ENCODE measurements around the gene SNCAIP.
"Not testable (repeated sequence)": the region's sequence is repeated elsewhere in the genome, so short reads cannot be mapped to it uniquely, and the experiment has no call there.

Gene SNCAIP

DNA sequence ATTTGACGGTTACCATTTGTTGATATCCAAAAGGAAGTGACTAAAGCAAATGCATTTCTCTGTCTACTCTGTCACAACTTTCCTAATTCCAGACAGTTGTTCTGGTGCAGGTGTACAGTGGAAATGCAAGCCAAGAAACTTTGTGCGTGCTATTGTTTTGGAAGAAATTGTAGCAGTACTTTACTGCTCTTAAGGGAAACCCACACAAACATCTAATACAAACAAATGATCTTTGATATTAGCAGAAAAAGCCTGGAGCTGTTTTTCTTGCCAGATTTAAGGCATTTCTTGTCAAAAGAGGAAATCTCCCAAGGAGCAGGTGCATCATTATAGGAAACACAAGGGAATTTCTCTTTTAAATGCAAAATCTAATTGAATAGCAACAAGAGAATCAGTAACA, 2.0 kb downstream of the SNCAIP start:
- DNase-seq (ENCODE audit: low read depth in 3 of 3, low spot score in 1 of 3), result no peak

DNA sequence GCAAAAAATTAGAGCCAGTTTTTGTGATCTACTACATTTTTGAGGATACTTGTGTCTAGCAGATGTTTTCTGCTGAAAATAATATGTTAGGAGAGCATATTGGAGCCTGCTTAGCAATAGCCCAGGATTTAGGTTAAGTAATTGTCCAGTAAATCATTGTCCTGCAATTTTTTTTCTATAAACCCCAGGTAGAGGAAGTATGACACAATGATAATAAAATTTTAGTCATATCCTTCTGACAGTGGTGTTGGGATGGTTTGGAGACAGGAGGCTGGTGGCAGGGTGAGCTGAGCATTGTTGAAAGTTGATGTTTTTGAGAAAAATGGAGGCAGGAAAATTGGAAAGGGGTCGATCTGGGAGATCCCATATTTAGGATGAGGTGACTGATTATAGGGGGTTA, 3.5 kb downstream of the SNCAIP start:
- DNase-seq (ENCODE audit: low read depth in 3 of 3, low spot score in 1 of 3), result no peak

DNA sequence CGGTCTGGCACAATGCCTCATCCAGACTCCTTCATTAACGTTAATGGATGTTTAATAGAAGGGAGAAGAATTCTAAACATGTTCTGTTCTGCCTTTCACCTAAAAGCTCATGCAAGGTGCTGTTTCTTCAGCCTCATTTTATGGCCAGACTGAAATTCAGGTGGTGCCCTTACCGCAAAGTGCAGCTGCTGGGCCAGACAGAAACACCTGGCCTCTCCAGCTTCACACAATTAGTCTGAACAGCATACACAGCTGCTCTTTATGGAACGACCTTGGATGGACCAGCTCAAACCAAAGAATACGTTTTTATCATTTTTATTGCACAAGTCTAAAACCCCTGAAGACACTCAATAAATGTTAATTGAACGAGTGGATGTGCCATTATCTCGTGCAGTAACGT, 4.6 kb downstream of the SNCAIP start:
- DNase-seq (ENCODE audit: low read depth in 3 of 3, low spot score in 1 of 3), result no peak

DNA sequence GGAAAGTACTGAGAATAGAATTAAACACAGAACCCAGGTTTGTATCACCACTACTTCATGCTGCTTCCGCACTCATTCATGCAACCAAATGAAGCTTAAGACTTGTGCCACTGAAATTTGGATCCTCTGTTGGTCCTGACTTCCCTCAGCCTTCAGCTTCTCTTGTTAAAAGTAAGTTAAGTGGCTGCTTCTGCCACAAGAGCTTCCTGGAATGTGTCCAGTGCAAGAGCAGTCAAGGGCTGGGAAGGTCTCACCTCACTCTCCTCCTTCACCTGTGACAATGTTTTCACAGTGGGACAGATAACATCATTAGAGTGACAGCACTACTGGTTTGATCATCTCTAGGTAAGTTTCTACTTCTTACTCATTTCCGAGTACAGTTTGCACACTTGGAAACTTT, 7.9 kb downstream of the SNCAIP start:
- DNase-seq (ENCODE audit: low read depth in 3 of 3, low spot score in 1 of 3), result no peak

DNA sequence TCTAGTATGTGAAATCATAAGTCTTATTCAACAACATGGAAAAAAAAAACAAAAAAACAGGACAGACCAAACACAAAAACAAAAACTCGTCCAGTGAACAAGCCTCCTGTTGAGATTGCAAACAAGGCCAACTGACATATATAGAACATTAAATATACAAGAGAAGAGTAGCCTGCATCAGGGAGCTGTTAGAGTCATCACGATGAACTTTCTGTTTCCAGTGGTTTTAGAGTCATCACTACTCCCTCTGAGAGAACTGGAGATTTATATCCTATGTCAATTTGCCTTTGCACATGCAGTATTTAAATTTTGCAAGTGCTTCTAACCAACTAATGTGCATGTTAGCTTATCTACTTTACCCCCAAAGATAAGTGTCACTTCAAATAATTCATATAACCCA, 9.9 kb downstream of the SNCAIP start:
- no peak for DNase-seq (ENCODE audit: low read depth in 3 of 3, low spot score in 1 of 3)

DNA sequence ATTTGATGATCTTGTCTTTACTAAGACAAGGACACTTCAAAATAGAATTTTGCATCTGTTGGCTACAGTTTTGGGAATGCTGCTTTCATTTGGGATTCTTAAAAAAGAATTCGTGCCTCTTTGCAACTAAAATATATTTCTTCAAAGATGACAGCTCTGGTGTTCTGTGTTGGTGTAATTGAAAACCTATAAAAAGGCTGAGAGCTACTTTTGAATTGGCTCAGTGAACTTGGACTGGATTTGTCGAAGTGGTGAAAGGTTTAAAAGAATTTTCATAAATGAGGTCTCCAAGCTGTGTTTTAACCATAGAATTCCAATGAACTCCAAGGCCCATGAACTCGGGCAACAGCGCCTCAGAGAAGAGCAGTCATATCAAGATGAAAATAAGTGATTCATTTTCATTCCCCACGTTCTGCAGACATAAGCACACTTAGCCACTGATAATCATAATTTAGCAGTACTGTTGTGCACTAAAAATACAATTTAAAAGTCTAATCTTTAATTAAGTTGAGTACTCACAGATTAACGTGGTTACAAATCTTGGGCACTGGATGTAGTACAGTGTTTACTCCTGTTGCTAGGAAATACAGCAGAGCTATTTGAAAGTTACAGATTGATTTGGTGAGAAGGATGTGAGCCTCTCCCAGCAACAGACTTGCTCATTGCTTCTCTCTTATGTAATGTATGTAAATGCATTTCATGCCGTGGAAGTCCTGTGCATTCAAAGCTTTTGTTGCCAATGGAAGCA, 10.9 kb downstream of the SNCAIP start:
- DNase-seq (ENCODE audit: low read depth in 3 of 3, low spot score in 1 of 3), result no peak

DNA sequence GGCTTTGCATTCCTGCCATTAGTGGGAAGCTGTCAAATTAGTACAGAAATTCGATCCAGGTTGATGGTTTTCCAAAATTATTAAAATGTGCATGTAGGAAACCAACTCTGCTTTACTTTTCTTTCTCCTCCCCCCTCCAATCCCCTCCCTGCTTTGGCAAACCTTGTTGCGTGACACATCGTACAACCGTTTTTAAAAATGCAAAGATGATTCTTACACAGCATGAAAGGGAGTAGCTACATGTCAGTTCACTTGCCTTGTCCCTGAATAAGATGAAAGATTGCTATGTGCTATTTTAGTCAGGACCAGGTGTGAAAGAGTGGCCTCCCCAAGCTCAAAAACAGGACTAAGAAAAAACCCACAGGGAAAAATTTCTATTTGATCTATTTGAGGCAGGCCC, 11.7 kb downstream of the SNCAIP start:
- DNase-seq (ENCODE audit: low read depth in 3 of 3, low spot score in 1 of 3), result no peak

DNA sequence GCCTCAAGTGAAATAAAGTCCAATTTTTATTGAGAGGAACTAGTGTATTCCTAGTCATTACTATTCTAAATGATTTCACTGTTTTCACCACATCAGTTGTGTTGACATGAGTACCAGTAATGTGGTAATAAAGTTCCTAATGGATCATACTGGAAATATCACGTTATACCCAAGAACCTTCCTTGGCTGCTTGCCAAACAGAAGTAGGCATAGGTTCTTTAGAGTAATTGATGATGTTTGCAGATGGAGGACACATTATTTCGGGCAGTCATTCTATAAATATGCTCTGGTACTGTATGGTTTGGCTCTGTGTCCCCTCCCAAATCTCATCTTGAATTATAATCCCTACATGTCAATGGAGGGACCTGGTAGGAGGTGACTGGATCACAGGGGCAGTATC, 15.1 kb downstream of the SNCAIP start:
- no peak for DNase-seq (ENCODE audit: low read depth in 3 of 3, low spot score in 1 of 3)

DNA sequence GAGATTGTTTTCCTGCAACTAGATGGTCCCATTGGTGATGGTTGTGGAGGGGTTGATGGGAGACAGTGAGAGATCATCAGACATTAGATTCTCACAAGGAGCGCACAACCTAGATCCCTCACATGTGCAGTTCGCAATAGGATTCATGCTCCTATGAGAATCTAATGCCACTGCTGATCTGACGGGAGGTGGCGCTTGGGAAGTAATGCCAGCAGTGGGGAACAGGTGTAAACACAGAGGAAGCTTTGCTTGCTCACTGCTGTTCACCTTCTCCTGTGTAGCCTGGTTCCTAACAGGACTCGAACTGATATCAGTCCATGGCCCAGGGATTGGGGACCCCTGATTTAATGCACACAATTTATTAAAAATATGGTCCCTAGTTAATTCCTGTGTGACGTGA, 18.8 kb downstream of the SNCAIP start:
- DNase-seq (ENCODE audit: low read depth in 3 of 3, low spot score in 1 of 3), result no peak

DNA sequence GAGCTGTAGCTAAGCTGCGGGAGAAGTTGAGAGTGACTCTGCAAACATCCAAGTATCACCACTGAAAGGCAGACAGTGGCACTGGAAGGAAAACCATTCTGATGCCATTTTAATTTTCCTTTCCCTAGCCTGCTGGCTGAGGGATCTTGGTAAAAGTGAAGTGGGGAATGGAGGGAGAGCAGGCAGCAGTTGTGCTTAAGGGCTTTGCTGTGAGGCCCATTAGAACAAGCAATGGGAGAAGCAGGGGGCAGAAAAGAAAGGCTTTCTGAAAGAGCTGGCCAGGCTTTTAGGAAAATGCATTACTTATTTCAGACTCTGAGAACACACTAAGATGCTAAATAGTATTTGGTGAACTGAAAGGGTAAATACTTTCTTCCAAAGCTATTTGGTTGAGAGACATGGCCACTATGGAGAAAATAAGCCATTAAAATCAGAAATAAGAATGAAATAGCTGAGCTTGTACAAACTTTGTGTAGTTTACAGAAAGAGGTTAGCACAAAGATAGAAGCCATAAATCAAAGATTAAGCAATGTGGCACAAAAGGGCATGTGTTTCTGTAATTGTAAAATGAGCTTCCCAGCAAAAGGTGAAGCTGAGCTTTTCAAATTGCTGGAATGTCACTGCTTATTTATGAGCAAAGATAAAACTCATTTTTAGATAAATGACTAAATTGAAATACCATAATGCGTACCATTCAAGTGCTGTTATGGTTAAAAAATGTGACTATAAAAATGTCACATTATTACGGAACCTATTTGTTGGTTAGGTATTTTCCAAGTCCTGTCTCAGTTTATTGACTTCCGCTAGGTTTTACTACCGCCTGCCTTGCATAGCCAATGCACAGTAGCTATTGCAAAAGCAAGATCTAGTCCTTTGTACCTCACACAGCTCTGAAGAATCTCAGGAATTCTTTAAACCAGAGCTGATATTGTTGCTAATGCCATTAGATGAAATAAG, 20.8 kb downstream of the SNCAIP start:
- DNase-seq (ENCODE audit: low read depth in 3 of 3, low spot score in 1 of 3), result no peak

DNA sequence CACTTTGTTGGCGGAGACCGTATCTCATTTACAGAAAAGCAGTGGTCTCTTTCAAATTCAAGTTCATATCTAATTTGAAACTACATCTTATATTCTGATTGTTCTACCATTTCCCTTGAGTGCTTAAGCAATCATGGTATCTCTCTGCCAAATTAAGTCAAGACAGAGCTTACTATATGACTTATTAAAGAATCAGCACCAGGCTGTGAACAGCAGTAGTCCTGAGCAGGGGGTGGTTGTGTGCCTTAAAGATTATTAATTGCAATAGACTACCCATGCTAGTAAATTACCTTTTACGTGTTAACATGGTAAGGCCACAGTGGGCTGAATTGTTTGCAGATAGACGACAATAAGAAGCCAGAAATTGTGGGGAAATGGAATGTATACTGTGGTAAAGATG, 21.5 kb downstream of the SNCAIP start:
- no peak for DNase-seq (ENCODE audit: low read depth in 3 of 3, low spot score in 1 of 3)

DNA sequence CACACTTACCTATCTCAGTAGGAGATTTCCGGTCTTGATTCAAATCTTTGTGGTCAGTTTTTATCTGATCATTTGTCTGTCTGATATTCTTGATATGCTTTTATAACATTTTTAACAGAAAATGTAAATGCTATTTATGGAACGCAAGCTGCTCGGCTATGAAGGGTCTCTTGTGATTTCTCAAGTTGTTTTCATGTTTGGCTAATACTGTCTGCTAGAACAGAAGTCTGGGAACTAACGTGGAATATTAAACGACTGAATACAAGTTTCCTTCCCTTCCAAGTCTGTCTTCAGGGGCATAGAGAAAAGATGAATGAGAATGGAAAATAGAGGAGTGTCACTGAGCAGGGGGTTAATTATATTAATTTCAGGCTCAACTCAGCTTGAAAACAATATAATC, 27.6 kb downstream of the SNCAIP start:
- DNase-seq (ENCODE audit: low read depth in 3 of 3, low spot score in 1 of 3), result no peak

DNA sequence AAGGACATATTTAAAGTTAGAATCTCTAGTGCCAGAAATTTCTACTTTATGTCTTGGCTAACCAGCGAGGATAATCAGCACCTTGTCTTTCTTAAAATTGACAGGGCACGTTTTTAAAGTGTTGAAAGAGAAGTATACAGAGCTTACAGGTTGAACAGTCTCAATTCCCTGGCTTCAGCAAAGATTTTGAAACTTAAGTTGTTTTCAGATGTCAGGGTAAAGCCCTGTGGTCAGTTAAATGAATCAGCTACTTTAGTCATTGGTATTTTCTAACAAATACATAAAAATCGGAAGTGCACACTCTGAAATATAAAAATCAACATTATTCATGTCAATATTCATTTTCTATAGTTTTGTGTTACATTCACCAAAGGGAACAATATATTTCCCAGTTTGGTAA, 29.1 kb downstream of the SNCAIP start:
- no peak for DNase-seq (ENCODE audit: low read depth in 3 of 3, low spot score in 1 of 3)

DNA sequence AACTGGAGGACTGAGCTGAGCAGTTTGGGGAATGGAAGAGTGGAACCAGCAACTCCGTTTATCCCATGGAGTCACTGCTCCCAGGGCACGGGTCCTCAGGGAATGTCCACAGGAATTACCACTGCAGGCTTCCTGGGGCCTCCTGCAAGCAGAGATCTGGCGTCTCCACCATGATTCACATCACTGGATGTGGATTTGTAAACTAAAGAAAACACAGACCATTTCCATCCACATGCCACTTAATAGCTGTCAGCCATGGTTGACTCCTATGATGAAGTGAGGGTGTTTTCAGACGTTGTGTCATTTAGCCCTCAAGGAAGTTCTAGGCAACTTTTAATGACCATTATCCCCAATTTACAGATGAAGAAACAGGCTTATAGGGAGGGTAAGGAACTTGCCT, 30.2 kb downstream of the SNCAIP start:
- DNase-seq (ENCODE audit: low read depth in 3 of 3, low spot score in 1 of 3), result no peak

DNA sequence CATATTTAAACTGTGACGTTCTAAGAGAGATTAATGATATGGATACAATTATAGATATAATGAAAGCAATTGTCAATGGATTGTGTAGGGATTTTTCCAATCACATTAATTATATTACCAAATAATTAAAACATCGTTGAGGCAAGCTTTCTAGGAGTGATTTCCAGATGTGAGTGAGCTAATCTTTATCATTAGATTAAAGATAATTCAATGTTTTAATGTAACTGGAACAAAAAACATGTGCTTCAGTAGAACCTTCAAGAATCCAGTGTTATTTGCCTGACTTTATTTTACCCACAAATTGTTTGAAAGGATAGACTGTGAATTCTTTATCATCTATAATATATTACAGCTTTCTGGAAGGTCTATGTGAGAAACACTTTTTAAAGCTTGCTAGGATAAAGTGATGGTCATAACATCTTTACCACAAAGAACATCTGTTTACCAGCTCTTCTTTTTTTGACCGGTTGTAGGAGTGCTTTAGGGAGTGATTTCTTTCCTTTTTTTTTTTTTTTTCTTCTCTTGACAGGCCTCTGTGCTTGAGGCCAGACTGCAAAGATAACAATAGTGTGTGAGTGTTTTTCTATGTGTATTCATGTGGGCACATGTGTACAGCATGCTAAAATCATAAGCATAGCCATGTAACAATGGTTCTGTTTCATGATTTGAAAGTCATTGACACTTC, 35.0 kb downstream of the SNCAIP start:
- DNase-seq (ENCODE audit: low read depth in 3 of 3, low spot score in 1 of 3), result no peak

DNA sequence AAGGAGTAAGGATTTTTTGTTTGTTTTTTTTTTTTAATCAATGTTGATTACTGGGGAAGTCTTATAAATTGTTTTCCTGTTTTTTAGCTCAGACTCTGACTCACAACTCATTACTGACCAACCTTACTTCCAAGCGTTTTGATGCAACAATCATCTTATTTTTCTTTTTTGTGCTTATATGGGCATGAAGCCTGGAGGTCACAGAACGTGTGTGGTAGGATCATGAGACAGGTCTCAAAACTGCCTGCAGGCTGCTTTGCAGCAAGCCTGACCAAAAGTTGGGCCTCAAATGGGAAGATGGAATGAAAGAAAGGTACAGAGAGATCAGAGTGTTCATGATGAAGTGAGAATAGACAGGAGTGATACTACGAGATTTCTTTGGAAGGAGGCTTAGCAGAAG, 38.5 kb downstream of the SNCAIP start:
- DNase-seq (ENCODE audit: low read depth in 3 of 3, low spot score in 1 of 3), result no peak

DNA sequence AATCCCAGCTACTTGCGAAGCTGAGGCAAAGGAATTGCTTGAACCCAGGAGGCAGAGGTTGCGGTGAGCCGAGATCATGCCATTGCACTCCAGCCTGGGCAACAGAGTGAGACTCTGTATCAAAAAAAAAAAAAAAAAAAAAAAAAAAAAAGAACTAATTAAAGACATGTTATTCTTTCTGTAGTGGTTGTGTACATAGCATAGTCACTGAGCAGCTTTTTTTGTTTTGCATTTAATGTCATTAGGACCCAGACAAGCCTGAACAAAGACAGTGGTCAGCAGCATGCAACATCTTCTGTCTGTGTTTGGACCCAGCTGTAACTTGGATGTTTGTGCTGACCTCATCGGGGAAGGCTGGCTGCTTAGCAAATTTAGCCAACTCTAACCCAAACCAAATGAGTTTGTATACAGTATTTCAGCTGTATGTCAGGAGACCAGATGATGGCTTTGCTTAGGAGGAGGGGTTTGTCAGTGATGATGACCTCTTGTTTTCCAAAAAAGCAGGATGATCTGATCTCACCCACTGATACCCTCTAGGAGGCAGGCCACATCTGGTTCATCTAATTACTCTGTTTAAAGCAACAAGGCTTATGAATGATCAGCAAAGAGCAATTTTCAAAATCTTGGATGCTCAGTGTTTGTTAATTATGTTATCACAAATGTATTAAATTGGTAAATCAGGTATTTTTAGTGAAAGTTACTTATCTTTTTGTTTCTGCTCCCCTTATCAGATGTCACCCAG, 39.5 kb downstream of the SNCAIP start:
- no peak for DNase-seq (ENCODE audit: low read depth in 3 of 3, low spot score in 1 of 3)

DNA sequence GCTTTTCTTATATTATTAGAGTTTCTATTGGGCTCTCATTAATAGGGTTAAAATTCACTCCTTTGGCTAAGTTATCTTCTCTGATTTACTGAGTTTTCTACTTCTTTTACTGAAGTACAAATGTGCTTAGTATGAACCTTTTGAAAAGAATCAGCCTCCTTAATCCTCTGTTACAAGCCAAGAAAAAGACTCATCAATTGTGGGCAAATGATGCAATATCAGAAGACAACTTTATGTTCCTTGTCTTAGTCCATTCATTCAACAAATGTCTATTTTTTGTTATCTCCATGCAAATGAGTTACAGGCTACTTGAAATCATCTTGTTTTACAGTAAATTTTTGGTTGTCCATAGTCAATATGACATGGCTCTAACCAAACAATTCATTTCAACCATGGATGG, 40.3 kb downstream of the SNCAIP start:
- no peak for DNase-seq (ENCODE audit: low read depth in 3 of 3, low spot score in 1 of 3)

DNA sequence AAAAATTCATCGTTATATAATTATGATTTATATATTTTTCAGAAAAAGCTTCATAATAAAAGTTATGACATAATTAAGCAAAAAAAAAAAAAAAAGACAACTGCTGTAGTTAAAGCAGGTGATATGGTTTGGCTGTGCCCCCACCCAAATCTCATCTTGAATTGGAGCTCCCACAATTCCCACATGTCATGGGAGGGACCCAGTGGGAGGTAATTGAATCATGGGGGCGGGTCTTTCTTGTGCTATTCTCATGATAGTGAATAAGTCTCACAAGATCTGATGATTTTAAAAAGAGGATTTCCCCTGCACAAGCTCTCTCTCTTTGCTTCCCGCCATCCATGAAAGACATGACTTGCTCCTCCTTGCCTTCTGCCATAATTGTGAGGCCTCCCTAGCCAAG, 41.3 kb downstream of the SNCAIP start:
- not testable (repeated sequence) for DNase-seq (ENCODE audit: low read depth in 3 of 3, low spot score in 1 of 3)

DNA sequence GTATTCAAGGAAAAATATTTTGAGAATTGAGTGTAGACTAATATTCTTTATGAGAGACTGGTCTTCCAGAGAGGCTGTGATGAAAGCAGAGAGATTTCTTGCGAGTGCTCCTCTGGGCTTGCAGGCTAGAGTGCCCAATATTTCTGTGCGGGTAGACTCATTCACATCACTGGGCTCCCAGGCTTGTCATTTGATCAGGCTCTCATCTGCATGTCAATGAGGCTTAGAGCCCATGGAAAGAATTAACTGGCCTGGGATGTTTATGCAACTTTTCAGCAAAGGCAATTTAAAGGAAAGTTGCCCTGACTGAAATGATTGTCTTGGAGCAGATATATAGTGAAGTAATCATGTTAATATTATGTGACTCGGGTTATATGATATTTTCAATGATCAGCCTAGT, 42.3 kb downstream of the SNCAIP start:
- DNase-seq (ENCODE audit: low read depth in 3 of 3, low spot score in 1 of 3), result no peak

DNA sequence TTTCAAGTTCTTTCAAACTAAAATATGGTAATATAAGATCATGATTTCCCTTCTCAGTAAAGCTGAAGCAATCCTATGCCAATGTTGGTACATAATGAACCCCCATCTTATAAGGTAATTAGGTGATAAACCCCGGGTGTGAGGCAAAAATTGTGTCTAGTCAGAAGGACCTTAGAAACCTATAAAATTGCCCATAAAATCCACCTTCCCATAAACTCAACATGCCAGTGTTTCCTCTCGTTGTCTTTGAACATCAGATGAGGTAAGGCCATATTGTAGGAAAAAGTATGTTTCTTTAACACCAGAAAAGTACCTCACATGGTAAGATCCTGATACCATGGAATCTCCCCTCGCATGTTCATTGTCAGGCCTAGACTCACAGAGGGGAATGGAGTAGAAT, 43.3 kb downstream of the SNCAIP start:
- DNase-seq (ENCODE audit: low read depth in 3 of 3, low spot score in 1 of 3), result no peak
